Heart left ventricle (tissue), 13 donors: ENCODE results near the gene GPC6.

Experiments used
- POLR2A ChIP-seq, 2 donors: fragments of 450-650 bp; IDR thresholded peaks; one replicate each; pipeline ENCODE4 v1.6.1; 2017; ENCODE audit warnings: antibody characterized with exemption in 2 of 2, mild to moderate bottlenecking in 2 of 2, moderate library complexity in 2 of 2
- TF ChIP-seq, protein P1 (sequence below), 12 donors: fragments of 200-600 bp; sonication (generic) in 4 of 12; IDR thresholded peaks; one replicate each; pipeline versions ENCODE4 v1.5.0 to v1.8.0; 2018 to 2022; ENCODE audit warnings: antibody characterized with exemption in 12 of 12, mild to moderate bottlenecking in 5 of 12
- donor health status: ischemic (EF 13 %, LVEDD 7.1; RV severe dilation, severe dysfunction).
- donor health status: DM: no; HTN: yes; CAD: no.
- donor health status: DM: no; HTN: no; CAD: no.
- donor health status: ischemic (EF 25% LVEDD 6.9; RV normal size, moderate dysfunction).
- donor health status: ischemic (EF 25% LVEDD 5.7; RV mildly dilated, moderate dysfunction).
- donor health status: ischemic (EF 35%, LVEDD 5.7; RV mildly dilated, moderate dysfunction).
- donor health status: nonischemic (EF 11% LVEDD 7.7; RV severe dilation, severe dysfunction).
- donor health status: DM: yes; HTN: yes; CAD: no.
- donor health status: PGD.
- donor health status: ischemic (EF 29% LVEDD 5.4; RV normal size, mild dysfunction).
- donor health status: nonischemic (EF 23%, LVEDD 6.1; RV moderate dilation, normal function).

DNA sequence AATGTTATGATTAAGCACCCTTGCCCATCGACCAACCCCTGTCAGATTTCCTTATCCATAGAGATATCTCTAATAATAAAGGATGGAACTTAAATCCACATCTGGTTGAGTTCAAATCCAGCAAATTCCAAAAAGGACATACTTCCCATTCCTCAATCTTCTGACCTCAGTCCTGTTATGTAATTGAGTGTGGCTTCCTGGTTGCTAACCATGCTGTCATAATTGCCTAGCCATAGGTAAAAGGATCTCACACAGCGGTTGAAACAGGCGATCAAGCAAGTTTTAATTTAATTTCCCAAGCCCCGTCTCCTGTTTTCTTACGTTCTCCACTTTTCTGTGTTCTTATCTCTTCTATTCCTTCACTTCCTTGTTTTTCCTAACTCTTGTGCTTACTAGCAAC lies 550.3 kb downstream of the GPC6 start:
- TF ChIP-seq, protein P1, sequence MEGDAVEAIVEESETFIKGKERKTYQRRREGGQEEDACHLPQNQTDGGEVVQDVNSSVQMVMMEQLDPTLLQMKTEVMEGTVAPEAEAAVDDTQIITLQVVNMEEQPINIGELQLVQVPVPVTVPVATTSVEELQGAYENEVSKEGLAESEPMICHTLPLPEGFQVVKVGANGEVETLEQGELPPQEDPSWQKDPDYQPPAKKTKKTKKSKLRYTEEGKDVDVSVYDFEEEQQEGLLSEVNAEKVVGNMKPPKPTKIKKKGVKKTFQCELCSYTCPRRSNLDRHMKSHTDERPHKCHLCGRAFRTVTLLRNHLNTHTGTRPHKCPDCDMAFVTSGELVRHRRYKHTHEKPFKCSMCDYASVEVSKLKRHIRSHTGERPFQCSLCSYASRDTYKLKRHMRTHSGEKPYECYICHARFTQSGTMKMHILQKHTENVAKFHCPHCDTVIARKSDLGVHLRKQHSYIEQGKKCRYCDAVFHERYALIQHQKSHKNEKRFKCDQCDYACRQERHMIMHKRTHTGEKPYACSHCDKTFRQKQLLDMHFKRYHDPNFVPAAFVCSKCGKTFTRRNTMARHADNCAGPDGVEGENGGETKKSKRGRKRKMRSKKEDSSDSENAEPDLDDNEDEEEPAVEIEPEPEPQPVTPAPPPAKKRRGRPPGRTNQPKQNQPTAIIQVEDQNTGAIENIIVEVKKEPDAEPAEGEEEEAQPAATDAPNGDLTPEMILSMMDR (IDR thresholded peaks at IDR 0.05), result no peak
- TF ChIP-seq POLR2A (IDR thresholded peaks at IDR 0.05), result no peak
